ENCODE measurements around the gene RPUSD4. TPM values are rescaled to one million over a fixed set of nuclear protein-coding genes. Genes with fewer than 3 reads are reported as not detected.

The RPUSD4 gene
- total RNA-seq, 4 donors from 2014 or later, result 13.2 to 18.8 (median 14.0) TPM

GRCh38 chr11:126224647-126225294, 13.3 kb upstream of the RPUSD4 start:
- Histone ChIP-seq H3K4me1 (no peaks in the 10 kb centered on the region), H3K27me3 (no peaks in the 10 kb centered on the region), H3K36me3 (peaks cover 0 to 6% of the 10 kb centered on the region in 2 donors), H3K27ac (no peak overlapping the region), H3K4me3 (no peak overlapping the region), H3K9me3 (no peaks in the 10 kb centered on the region)
- no peak for ATAC-seq
- WGBS, 2 donors (ENCODE audit: low coverage in 1 of 2), result 75 to 88% methylated on average over 6 of the region's 6 CpGs
- no peak for TF ChIP-seq CTCF (IDR thresholded peaks at IDR 0.05)
- TF ChIP-seq EP300 (IDR thresholded peaks at IDR 0.05), result no peak
- TF ChIP-seq POLR2AphosphoS5 (IDR thresholded peaks at IDR 0.05), result no peak
- no peak for TF ChIP-seq POLR2A (IDR thresholded peaks at IDR 0.05)

GRCh38 chr11:126219547-126219946, 8.1 kb upstream of the RPUSD4 start:
- 71 to 78% methylated on average over 1 to 3 of the region's 4 CpGs for WGBS, 2 donors (ENCODE audit: low coverage in 1 of 2)
- ATAC-seq, result no peak
- TF ChIP-seq POLR2AphosphoS5 (IDR thresholded peaks at IDR 0.05), result no peak
- TF ChIP-seq EP300 (IDR thresholded peaks at IDR 0.05), result no peak
- TF ChIP-seq POLR2A (IDR thresholded peaks at IDR 0.05), result no peak
- no peak for TF ChIP-seq CTCF (IDR thresholded peaks at IDR 0.05)

GRCh38 chr11:126217491-126217890, 6.0 kb upstream of the RPUSD4 start:
- no peak for ATAC-seq
- no peaks in the 10 kb centered on the region for H3K9me3 ChIP-seq
- H3K27me3 ChIP-seq, result no peaks in the 10 kb centered on the region
- H3K27ac ChIP-seq, result no peak overlapping the region
- WGBS, 2 donors (ENCODE audit: low coverage in 1 of 2), result 63 to 100% methylated on average over 1 of the region's 1 CpG
- H3K4me3 ChIP-seq, result no peak overlapping the region
- peaks cover 0 to 12% (median 6%) of the 10 kb centered on the region in 3 donors for H3K4me1 ChIP-seq
- TF ChIP-seq POLR2A (IDR thresholded peaks at IDR 0.05) (no peak), EP300 (IDR thresholded peaks at IDR 0.05) (no peak), POLR2AphosphoS5 (IDR thresholded peaks at IDR 0.05) (no peak), CTCF (IDR thresholded peaks at IDR 0.05) (no peak)
- no peaks in the 10 kb centered on the region for H3K36me3 ChIP-seq

More at GRCh38 chr11:126219547-126219946, 8.1 kb upstream of the RPUSD4 start:
- Histone ChIP-seq H3K36me3 (no peaks in the 10 kb centered on the region), H3K27me3 (no peaks in the 10 kb centered on the region), H3K27ac (no peak overlapping the region), H3K4me3 (no peak overlapping the region), H3K4me1 (no peaks in the 10 kb centered on the region), H3K9me3 (no peaks in the 10 kb centered on the region)

GRCh38 chr11:126216526-126217305, 5.3 kb upstream of the RPUSD4 start:
- no peak for TF ChIP-seq CTCF (IDR thresholded peaks at IDR 0.05)
- TF ChIP-seq EP300 (IDR thresholded peaks at IDR 0.05), result no peak
- no peak for TF ChIP-seq POLR2AphosphoS5 (IDR thresholded peaks at IDR 0.05)
- no peak for TF ChIP-seq POLR2A (IDR thresholded peaks at IDR 0.05)
- no peaks in the 10 kb centered on the region for H3K27me3 ChIP-seq
- H3K27ac ChIP-seq, result no peak overlapping the region
- ATAC-seq, result no peak
- 72 to 78% methylated on average over 3 to 5 of the region's 6 CpGs for WGBS, 2 donors (ENCODE audit: low coverage in 1 of 2)
- H3K4me3 ChIP-seq, result no peak overlapping the region
- H3K36me3 ChIP-seq, result no peaks in the 10 kb centered on the region
- no peaks in the 10 kb centered on the region for H3K9me3 ChIP-seq
- peaks cover 0 to 18% (median 8%) of the 10 kb centered on the region in 3 donors for H3K4me1 ChIP-seq
